ENCODE data around the gene MMP25.
"Not testable (repeated sequence)": the region's sequence is repeated elsewhere in the genome, so short reads cannot be mapped to it uniquely, and the experiment has no call there.

Gene MMP25

GRCh38 chr16:3073448-3073847 lies 27.1 kb downstream of the MMP25 start:
- no peak for DNase-seq (ENCODE audit: low read depth)

- peak; percentile 53 for DNase-seq (ENCODE audit: low read depth)
Measured at GRCh38 chr16:3074860-3075522, 28.6 kb downstream of the MMP25 start.

DNA sequence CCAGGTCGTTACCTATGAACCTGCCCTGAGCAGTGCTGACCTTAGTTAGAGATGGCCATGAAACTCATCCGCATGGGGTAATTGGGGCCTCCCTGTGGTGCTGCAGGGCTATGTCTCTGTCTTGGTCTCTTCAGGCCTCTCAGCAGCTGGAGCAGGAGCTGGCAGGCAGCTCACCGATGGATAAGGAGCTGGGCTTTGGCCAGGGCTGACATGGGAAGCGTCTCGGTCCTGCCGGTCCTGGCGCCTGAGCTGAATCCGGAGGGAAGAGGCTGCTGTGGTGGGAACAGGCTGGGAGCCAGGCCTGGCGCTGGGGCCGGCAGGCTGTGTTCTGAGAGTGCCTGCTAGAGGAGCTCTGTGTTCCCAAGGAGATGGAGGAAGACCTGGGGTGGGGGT lies 29.2 kb downstream of the MMP25 start:
- no peak for DNase-seq (ENCODE audit: low read depth)

DNA sequence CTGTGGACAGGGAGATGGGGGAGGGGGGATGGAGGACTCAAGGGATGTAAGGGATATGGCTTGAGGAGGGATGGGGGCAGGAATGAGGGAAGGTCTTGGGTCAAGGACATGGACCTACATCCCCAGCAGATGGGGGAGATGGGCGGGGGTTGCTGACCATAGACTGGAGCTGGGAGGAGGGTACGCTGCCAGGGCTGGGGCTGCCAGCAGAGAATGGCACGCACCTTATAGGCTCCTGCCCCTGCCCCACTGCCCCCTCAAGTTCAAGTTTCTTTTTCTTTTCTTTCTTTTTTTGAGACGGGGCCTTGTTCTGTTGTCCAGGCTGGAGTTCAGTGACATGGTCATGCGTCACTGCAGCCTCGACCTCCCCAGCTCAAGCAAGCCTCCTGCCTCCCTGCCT lies 29.6 kb downstream of the MMP25 start:
- DNase-seq (ENCODE audit: low read depth) = not testable (repeated sequence)

- no peak for DNase-seq (ENCODE audit: low read depth)
Measured at GRCh38 chr16:3076577-3076976, 30.2 kb downstream of the MMP25 start.

DNA sequence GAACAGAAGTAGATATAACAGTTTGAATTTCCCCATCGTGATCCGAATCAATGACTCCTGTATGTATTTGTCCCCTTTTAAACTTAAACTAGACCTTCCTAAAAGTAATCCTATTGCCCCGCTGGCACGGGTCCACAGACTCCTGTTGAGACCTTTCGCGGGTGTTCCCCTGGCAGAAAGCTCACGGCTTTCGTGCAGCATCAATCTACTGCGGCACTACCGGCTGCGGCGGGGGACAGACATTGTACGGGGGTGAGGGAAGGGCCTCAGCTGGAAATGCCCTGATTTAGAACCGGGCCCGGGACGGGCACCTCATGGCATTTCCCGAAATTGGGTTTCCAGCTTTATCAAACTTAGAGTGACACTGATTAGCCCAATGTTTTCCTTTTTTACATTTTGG lies 33.7 kb downstream of the MMP25 start:
- no peak for DNase-seq (ENCODE audit: low read depth)

DNA sequence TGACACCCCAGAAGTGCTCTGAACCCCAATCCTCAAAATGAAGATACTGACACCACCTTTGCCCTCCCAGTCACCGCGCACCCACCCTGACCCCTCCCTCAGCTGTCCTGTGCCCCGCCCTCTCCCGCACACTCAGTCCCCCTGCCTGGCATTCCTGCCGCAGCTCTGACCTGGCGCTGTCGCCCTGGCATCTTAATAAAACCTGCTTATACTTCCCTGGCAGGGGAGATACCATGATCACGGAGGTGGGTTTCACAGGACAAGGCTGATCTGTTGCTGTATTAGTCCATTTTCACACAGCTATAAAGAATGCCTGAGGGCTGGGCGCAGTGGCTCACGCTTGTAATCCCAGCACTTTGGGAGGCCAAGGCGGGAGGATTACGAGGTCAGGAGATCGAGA lies 35.6 kb downstream of the MMP25 start:
- DNase-seq (ENCODE audit: low read depth) = not testable (repeated sequence)

- DNase-seq (ENCODE audit: low read depth) = not testable (repeated sequence)
Measured at GRCh38 chr16:3083408-3083807, 37.0 kb downstream of the MMP25 start.

DNA sequence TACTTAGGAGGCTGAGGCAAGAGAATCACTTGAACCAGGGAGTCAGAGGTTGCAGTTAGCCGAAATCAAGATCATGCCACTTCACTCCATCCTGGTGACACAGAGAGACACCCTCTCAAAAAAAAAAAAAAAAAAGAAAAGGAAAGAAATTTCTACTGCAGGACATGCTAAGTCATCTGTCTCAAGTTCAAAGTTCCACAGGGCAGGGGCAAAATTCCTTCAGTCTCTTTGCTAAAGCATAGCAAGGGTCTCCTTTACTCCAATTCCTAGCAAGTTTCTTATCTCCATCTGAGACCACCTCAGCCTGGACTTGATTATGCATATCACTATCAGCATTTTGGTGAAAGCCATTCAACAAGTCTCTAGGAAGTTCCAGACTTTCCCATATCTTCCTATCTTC lies 38.1 kb downstream of the MMP25 start:
- no peak for DNase-seq (ENCODE audit: low read depth)

GRCh38 chr16:3084969-3085670 lies 38.8 kb downstream of the MMP25 start:
- no peak for DNase-seq (ENCODE audit: low read depth)

GRCh38 chr16:3085868-3086595 lies 39.7 kb downstream of the MMP25 start:
- no peak for DNase-seq (ENCODE audit: low read depth)

- DNase-seq (ENCODE audit: low read depth) = no peak
Measured at GRCh38 chr16:3086596-3087242, 40.4 kb downstream of the MMP25 start.

DNA sequence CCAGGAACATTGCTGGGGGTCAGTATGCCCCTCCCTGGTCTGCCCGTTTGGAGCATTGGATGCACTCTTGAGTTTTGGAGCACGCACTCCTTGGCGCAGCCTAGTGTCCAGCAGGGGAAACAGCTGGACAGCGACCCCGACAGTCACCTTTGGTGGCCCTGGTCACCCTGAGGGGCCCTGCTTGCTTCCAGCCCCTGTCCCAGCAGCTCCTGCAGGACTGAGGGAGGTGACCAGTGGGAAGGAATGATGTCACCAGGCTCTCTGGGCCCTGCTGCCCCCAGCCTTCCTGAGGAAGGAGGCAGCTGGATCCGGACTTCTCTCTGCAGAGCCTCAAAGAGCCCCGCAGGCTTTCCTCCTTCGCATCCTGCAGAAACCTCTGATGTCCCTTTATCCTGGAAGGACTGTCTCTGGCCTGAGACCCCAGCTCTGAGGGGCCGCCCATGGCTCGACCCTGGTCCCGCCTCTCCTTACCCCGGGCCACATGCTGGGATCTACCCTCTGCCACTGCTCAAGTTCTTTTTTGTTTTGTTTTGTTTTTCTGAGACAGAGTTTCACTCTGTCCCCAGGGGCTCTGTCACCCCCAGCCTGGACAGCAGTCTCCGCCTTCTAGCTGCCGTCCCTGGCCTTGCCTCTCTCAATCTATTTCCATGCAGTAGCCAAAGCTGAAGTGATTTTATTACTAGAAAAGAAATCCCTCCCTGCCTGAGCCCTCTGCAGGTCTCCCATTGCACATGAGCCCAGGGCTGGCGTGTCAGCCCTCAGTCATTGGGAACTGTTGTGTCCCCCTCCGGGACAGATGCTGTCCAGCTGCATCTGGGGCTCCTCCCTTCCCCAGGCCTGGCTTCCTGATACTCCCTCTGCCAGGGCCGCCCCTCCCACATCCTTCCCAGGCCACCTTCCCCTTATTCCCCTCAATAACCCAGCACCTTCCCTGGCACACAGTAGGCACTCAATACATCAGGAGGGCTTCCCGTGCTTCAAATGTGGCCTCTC lies 41.2 kb downstream of the MMP25 start:
- DNase-seq (ENCODE audit: low read depth) = no peak

- no peak for DNase-seq (ENCODE audit: low read depth)
Measured at GRCh38 chr16:3088450-3088849, 42.1 kb downstream of the MMP25 start.

GRCh38 chr16:3088925-3089716 lies 42.8 kb downstream of the MMP25 start:
- no peak for DNase-seq (ENCODE audit: low read depth)

DNA sequence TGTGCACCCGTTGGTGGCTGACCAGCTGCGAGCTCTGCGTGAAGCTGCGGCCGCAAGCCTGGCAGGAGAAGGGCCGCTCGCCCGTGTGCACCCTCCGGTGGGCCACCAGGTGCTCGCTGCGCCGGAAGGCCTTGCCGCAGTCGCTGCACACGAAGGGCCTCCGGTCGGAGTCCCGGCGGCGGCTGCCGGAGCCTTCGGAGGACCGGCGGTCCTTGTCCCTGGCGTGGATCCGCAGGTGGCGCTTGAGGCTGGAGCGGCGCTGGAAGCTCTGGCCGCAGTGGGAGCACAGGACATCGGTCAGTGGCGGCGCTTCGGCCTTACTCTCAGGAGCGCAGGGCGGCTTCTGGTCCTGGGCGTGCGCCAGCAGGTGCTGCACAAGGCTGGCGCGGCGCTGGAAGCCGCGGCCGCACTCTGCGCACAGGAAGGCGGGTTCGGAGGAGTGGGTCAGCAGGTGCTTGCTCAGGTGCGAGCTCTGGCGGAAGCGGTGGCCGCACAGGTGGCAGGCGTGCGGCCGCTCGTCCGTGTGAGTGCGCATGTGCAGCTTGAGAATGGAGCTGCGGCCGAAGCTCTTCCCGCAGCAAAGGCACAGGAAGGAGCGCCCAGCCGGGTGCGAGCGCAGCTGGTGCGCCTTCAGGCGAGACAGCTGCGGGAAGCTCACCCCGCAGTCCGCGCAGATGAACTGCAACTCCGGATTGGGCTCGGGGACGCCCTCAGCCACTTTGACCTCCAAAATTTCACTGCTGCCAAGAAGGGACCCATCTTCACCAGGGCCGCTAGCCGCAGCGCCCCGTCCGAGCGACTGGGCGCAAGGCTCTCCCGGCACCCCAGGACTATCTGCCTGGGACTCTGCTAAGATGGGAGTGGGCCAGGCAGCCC lies 43.6 kb downstream of the MMP25 start:
- DNase-seq (ENCODE audit: low read depth) = no peak

- DNase-seq (ENCODE audit: low read depth) = no peak
Measured at GRCh38 chr16:3091551-3091950, 45.2 kb downstream of the MMP25 start.

DNA sequence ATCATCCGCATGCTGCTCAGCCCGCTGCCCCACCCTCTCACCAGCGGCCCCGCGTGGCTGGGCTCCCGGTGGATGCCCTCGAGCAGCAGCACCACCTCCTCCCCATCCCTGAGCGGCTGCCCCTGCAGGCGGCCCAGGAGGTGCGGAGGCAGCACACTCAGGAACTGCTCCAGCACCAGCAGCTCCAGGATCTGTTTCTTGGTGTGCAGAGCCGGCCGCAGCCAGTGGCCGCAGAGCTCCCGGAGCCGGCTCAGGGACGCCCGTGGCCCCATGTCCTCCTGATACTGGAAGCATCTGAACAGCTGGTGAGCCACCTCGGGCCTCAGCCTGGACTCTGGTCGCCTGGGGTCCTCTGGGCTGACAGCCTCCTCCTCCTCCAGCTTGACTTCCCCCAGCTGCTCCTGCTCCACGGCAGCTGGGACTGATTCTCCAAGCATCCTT lies 46.2 kb downstream of the MMP25 start:
- DNase-seq (ENCODE audit: low read depth) = no peak

GRCh38 chr16:3094289-3095027 lies 48.1 kb downstream of the MMP25 start:
- no peak for DNase-seq (ENCODE audit: low read depth)

Measured in stimulated activated CD8-positive, alpha-beta memory T cell treated with anti-CD3 and anti-CD28 coated beads, Interleukin-12 subunit alpha, Interleukin-12 subunit beta, amount 100 ng/mL, for 4 hours (primary cell).